HG03175 (cell line): ENCODE data around the gene CDK17.

Experiments
- ATAC-seq: cut with Tn5 transposase; IDR thresholded peaks from one replicate; pipeline ENCODE4 v1.9.1; 2021; ENCODE audit warnings: mild to moderate bottlenecking, moderate library complexity; ENCODE audit not compliant: unreplicated experiment

CDK17 gene

GRCh38 chr12:96399919-96400630 lies at the start of gene CDK17:
Gene CDK17 (minus strand): TSS chr12:96400439. CDS start chr12:96334836, 65,603 bp downstream.
- ATAC-seq: peak; percentile 52

- ATAC-seq: no peak
These were observed 48.1 kb upstream of the CDK17 start for GRCh38 chr12:96448300-96448699.

- ATAC-seq: no peak
These were observed 47.0 kb upstream of the CDK17 start for GRCh38 chr12:96447256-96447655.

- ATAC-seq: peak; percentile 96
These were observed 45.7 kb upstream of the CDK17 start for GRCh38 chr12:96445691-96446583.

GRCh38 chr12:96444399-96444798 lies 44.2 kb upstream of the CDK17 start:
- no peak for ATAC-seq

GRCh38 chr12:96442906-96443305 lies 42.7 kb upstream of the CDK17 start:
- ATAC-seq: no peak

- ATAC-seq: no peak
These were observed 41.6 kb upstream of the CDK17 start for GRCh38 chr12:96441816-96442215.

GRCh38 chr12:96438330-96438729 lies 38.1 kb upstream of the CDK17 start:
- ATAC-seq: no peak

- ATAC-seq: no peak
These were observed 36.9 kb upstream of the CDK17 start for GRCh38 chr12:96437171-96437445.

- ATAC-seq: no peak
These were observed 36.3 kb upstream of the CDK17 start for GRCh38 chr12:96436366-96437170.

GRCh38 chr12:96434107-96434506 lies 33.9 kb upstream of the CDK17 start:
- peak; percentile 51 for ATAC-seq

GRCh38 chr12:96432496-96433321 lies 32.5 kb upstream of the CDK17 start:
- ATAC-seq: peak; percentile 42

- no peak for ATAC-seq
These were observed 30.8 kb upstream of the CDK17 start for GRCh38 chr12:96431067-96431466.

- no peak for ATAC-seq
These were observed 27.1 kb upstream of the CDK17 start for GRCh38 chr12:96427269-96427729.

GRCh38 chr12:96425951-96426350 lies 25.7 kb upstream of the CDK17 start:
- ATAC-seq: no peak

- peak; percentile 78 for ATAC-seq
These were observed 25.1 kb upstream of the CDK17 start for GRCh38 chr12:96425321-96425720.

- no peak for ATAC-seq
These were observed 24.4 kb upstream of the CDK17 start for GRCh38 chr12:96424601-96425000.

- ATAC-seq: no peak
These were observed 22.0 kb upstream of the CDK17 start for GRCh38 chr12:96422192-96422591.

GRCh38 chr12:96421014-96421413 lies 20.8 kb upstream of the CDK17 start:
- ATAC-seq: no peak

- no peak for ATAC-seq
These were observed 20.1 kb upstream of the CDK17 start for GRCh38 chr12:96420277-96420835.
